Ovary (tissue), 9 donors: Measurements from ENCODE around the gene C1QTNF8. TPM values are rescaled to one million over a fixed set of nuclear protein-coding genes. Genes with fewer than 3 reads are reported as not detected.

ENCODE experiments used
- DNase-seq, 5 donors: peaks; one replicate each; pipeline ENCODE4 v3.0.0-alpha.2; 2019 to 2020
- H3K27ac ChIP-seq, 2 donors: fragments of 200-600 bp; one replicate each; pipeline versions ENCODE4 v1.5.1 to v1.8.0; 2019 to 2022
- H3K27me3 ChIP-seq: fragments of 200-600 bp; one replicate; pipeline ENCODE4 v1.8.0; 2022
- H3K36me3 ChIP-seq: fragments of 200-600 bp; sonication (generic); one replicate; pipeline ENCODE4 v1.5.1; 2019
- H3K4me1 ChIP-seq: one replicate; pipeline ENCODE4 v1.8.1; 2013; ENCODE audit warnings: mild to moderate bottlenecking, moderate library complexity; ENCODE audit not compliant: insufficient read depth
- H3K4me3 ChIP-seq: fragments of 200-600 bp; sonication (generic); one replicate; pipeline ENCODE4 v1.5.1; 2017
- H3K9me3 ChIP-seq, 2 donors: fragments of 200-600 bp in 1 of 2; sonication (generic) in 1 of 2; one replicate each; pipeline versions ENCODE4 v1.5.1 to v1.8.1; 2013 to 2019; ENCODE audit warnings: mild to moderate bottlenecking in 1 of 2, moderate library complexity in 1 of 2
- CTCF ChIP-seq, 3 donors: fragments of 450-650 bp in 2 of 3; fragments of 200-600 bp in 1 of 3; IDR thresholded peaks; one replicate each; pipeline versions ENCODE4 v1.5.1 to v1.8.0; 2016 to 2022; ENCODE audit warnings: antibody characterized with exemption in 3 of 3, mild to moderate bottlenecking in 1 of 3
- EP300 ChIP-seq: sonication (generic); formaldehyde crosslinking; IDR thresholded peaks from one replicate; pipeline ENCODE4 v1.6.1; 2017; ENCODE audit warnings: antibody characterized with exemption
- POLR2A ChIP-seq: fragments of 450-650 bp; IDR thresholded peaks from one replicate; pipeline ENCODE4 v1.6.1; 2017; ENCODE audit warnings: antibody characterized with exemption, mild to moderate bottlenecking, moderate library complexity
- WGBS, 3 donors: extraction: QIAGEN DNeasy Blood & Tissue Kit in 1 of 3; methylation state at CpG; one replicate each; pipeline versions ENCODE4 v1.1.5 to v1.1.7; 2013 to 2017; 5-methylcytosine and 5-hydroxymethylcytosine counted together
- intact Hi-C, 4 donors: fragments of 100-400 bp; cut with DNase I; formaldehyde crosslinking; loops; one replicate each; pipeline versions ENCODE4 v1.11.0 to v1.15.1; 2022 to 2023
- polyA plus RNA-seq, 2 donors: library from polyadenylated mRNA; stranded (reverse); fragments of 200-250 nt in 1 of 2; fragments of 350-450 nt in 1 of 2; fragmentation: Illumina TruSeq in 1 of 2; extraction: RNeasy Lipid Tissue Mini Kit (QIAGEN cat#74804) in 1 of 2; gene quantifications; one replicate each; pipeline ENCODE4 v1.2.3, GENCODE V29; 2013 to 2014
- total RNA-seq, 7 donors: library from RNA; depleted of rRNA in 2 of 7; stranded (reverse); fragments of >200 nt in 2 of 7; fragmentation: NEBNext Ultra II Directional in 3 of 7; extraction: Animal tissue kit (Norgen Biotek cat#: 25700) in 3 of 7; gene quantifications; one replicate each; pipeline versions ENCODE4 v1.1.0 to v1.2.4, GENCODE V29; 2016 to 2023
- donor health status: DM: no; HTN: no; CAD: no; lungs with moderate emphysema.
- donor health status: DM: no; HTN: no; CAD: no.
- donor health status: Bipolar disorder and iron deficiency.
- donor health status: DM: yes; HTN: yes; CAD: no.
- donor health status: DM: no; HTN: no; CAD: no.
- donor health status: DM: yes; HTN: yes; CAD: no.

Gene C1QTNF8
- total and polyA plus RNA-seq, 9 donors = 0.80 TPM; not detected in 8

- H3K36me3 ChIP-seq = no peaks in the 10 kb centered on the region
- intact Hi-C loops = loop anchor here in 2 of 4 donors (10.0 kb wide), 1 partner anchor 238 kb away; no protein-coding TSS in a partner anchor
- no peaks in the 10 kb centered on the region for H3K4me1 ChIP-seq
- WGBS, 3 donors = 60 to 83% (median 71%) methylated on average over 8 to 9 of the region's 9 CpGs
- no peak overlapping the region for H3K27ac ChIP-seq
- no peak for DNase-seq
- no peaks in the 10 kb centered on the region for H3K27me3 ChIP-seq
- no peaks in the 10 kb centered on the region for H3K9me3 ChIP-seq
- no peak overlapping the region for H3K4me3 ChIP-seq
- no peak for TF ChIP-seq EP300
- no peak for TF ChIP-seq CTCF (IDR thresholded peaks at IDR 0.05)
- no peak for TF ChIP-seq POLR2A
Observed at GRCh38 chr16:1052721-1053120, 43.3 kb downstream of the C1QTNF8 start.

DNA sequence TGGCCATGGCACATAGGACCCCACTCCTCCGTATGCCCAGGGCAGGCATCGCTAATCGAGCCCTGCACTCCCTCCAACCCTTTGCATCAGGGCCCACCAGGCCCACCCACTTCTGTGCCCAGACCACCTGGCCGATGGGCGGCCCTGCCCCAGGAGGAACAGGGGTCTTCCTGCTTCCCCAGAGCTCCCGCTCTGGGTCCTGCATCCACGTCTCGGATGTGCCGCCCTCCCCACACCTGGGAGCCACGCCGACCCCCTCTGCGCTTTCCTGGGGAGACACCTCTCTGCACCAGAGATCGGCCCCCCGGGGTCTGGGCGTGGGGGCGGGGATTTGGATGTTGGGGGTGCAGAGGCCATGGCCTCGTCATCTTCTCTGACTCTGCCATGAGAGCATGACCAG lies 44.6 kb downstream of the C1QTNF8 start:
- intact Hi-C loops = loop anchor here in 2 of 4 donors (10.0 kb wide), 1 partner anchor 237 kb away; no protein-coding TSS in a partner anchor
- 93 to 94% (median 93%) methylated on average over 17 of the region's 17 CpGs for WGBS, 3 donors
- DNase-seq = no peak
- TF ChIP-seq CTCF (IDR thresholded peaks at IDR 0.05) = no peak
- TF ChIP-seq EP300 = no peak
- TF ChIP-seq POLR2A = no peak
- no peaks in the 10 kb centered on the region for H3K4me1 ChIP-seq
- H3K27ac ChIP-seq = no peak overlapping the region
- no peaks in the 10 kb centered on the region for H3K27me3 ChIP-seq
- H3K4me3 ChIP-seq = no peak overlapping the region
- H3K9me3 ChIP-seq = no peaks in the 10 kb centered on the region
- H3K36me3 ChIP-seq = no peaks in the 10 kb centered on the region

GRCh38 chr16:1050921-1051320 lies 45.1 kb downstream of the C1QTNF8 start:
- H3K36me3 ChIP-seq = no peaks in the 10 kb centered on the region
- no peaks in the 10 kb centered on the region for H3K9me3 ChIP-seq
- H3K4me1 ChIP-seq = no peaks in the 10 kb centered on the region
- intact Hi-C loops = loop anchor here in 2 of 4 donors (10.0 kb wide), 1 partner anchor 236 kb away; no protein-coding TSS in a partner anchor
- no peak for TF ChIP-seq POLR2A
- no peak for TF ChIP-seq CTCF (IDR thresholded peaks at IDR 0.05)
- no peak for TF ChIP-seq EP300
- no peaks in the 10 kb centered on the region for H3K27me3 ChIP-seq
- H3K27ac ChIP-seq = no peak overlapping the region
- 89 to 92% (median 91%) methylated on average over 15 of the region's 15 CpGs for WGBS, 3 donors
- DNase-seq = no peak
- H3K4me3 ChIP-seq = no peak overlapping the region

DNA sequence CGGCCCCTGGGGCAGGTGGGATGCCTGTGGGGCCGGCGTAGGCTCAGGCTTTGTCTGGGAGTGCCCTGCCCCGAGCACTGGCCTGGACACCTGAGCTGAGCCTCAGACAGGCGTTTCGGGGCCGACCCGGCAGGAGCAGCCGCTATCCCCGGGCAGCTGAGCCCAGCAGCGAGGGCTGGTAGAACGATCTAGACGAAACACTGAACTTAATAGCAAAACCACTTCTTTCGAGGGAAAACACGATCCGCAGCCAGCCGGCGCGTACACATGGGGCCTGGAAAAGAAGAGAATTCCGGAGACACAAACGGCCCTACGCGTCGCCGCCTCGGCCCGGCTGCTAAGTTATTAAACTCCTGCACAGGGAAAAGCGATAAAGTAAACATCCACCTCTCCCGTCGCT lies 45.5 kb downstream of the C1QTNF8 start:
- TF ChIP-seq POLR2A = no peak
- TF ChIP-seq EP300 = no peak
- no peak overlapping the region for H3K27ac ChIP-seq
- H3K27me3 ChIP-seq = no peaks in the 10 kb centered on the region
- H3K4me3 ChIP-seq = no peak overlapping the region
- no peaks in the 10 kb centered on the region for H3K4me1 ChIP-seq
- no peak for DNase-seq
- H3K36me3 ChIP-seq = no peaks in the 10 kb centered on the region
- intact Hi-C loops = loop anchor here in 2 of 4 donors (10.0 kb wide), 1 partner anchor 236 kb away; no protein-coding TSS in a partner anchor
- WGBS, 3 donors = 79 to 88% (median 86%) methylated on average over 30 of the region's 30 CpGs
- H3K9me3 ChIP-seq = no peaks in the 10 kb centered on the region

DNA sequence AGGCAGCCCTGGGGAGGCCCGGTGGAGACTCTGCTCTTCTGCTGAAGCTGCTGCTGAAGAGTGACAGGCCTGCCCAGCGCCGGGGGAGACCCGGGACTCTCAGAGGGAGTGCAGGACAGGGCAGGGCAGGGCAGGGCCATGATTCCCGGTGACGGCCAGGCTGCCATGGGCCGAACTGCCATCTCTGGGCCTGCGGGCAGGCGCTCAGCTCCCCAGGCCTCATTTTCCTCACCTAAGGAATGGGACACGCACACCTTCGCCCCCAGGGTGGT lies 46.1 kb downstream of the C1QTNF8 start:
- Histone ChIP-seq H3K4me1 (no peaks in the 10 kb centered on the region), H3K27me3 (no peaks in the 10 kb centered on the region), H3K9me3 (no peaks in the 10 kb centered on the region), H3K36me3 (no peaks in the 10 kb centered on the region), H3K4me3 (no peak overlapping the region), H3K27ac (no peak overlapping the region)
- WGBS, 3 donors = 87 to 92% (median 89%) methylated on average over 11 of the region's 11 CpGs
- DNase-seq = no peak
- no peak for TF ChIP-seq POLR2A
- no peak for TF ChIP-seq CTCF (IDR thresholded peaks at IDR 0.05)
- TF ChIP-seq EP300 = no peak
- intact Hi-C loops = loop anchor here in 2 of 4 donors (10.0 kb wide), 1 partner anchor 235 kb away; no protein-coding TSS in a partner anchor
